NCI-H345 (cell line): ENCODE results near the gene DLGAP4.

ENCODE experiments used
- DNase-seq: peaks from one replicate; lab custom pipeline; 2025; lab: John Stamatoyannopoulos, UW

DLGAP4 gene

GRCh38 chr20:36565520-36565919 is 259.4 kb downstream of the DLGAP4 start:
- no peak for DNase-seq

GRCh38 chr20:36569847-36570429 is 263.8 kb downstream of the DLGAP4 start:
- DNase-seq, result no peak

- no peak for DNase-seq
Observed at GRCh38 chr20:36571564-36572504, 265.7 kb downstream of the DLGAP4 start.

GRCh38 chr20:36572701-36573102 is 266.6 kb downstream of the DLGAP4 start:
- DNase-seq, result no peak

GRCh38 chr20:36573103-36573797 is 267.1 kb downstream of the DLGAP4 start, which contains the start of gene TGIF2:
TGIF2 (plus strand) TSS chr20:36573597; CDS start chr20:36578775, 5,178 bp downstream.
- DNase-seq, result peak; percentile 33

- no peak for DNase-seq
Observed at GRCh38 chr20:36573798-36574365, 267.7 kb downstream of the DLGAP4 start.

GRCh38 chr20:36574366-36575135 is 268.4 kb downstream of the DLGAP4 start:
- DNase-seq, result peak; percentile 15

- DNase-seq, result no peak
Observed at GRCh38 chr20:36576081-36576445, 269.9 kb downstream of the DLGAP4 start.
